ENCODE data around the gene USP40.
A peak's percentile ranks its signal among the peaks of the same experiment; 100 is the strongest.

Gene USP40

DNA sequence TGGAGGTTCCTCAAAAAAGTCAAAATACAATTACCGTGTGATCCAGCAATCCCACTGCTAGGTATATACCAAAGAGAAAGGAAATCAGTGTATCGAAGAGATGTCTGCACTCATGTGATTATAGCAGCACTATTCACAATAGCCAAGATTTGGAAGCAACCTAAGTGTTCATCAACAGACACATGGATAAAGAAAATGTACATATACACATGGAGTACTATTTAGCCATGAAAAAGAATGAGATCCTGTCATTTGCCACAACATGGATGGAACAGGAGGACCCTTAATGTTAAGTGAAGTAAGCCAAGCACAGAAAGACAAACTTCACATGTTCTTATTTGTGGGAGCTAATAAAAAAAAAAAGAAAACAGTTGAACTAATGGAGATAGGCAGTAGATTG is 133.6 kb downstream of the USP40 start:
- Mint-ChIP-seq H3K27ac (peak overlapping the region in 1 of 3 experiments; percentile 40), H3K36me3 (ENCODE audit: low read depth) (peaks cover 3% of the 10 kb centered on the region), H3K9me3 (no peaks in the 10 kb centered on the region), H3K27me3 (ENCODE audit: low read depth) (no peaks in the 10 kb centered on the region), H3K4me3 (no peak overlapping the region), H3K4me1 (peaks cover 55% of the 10 kb centered on the region)
- TF ChIP-seq, protein P1, sequence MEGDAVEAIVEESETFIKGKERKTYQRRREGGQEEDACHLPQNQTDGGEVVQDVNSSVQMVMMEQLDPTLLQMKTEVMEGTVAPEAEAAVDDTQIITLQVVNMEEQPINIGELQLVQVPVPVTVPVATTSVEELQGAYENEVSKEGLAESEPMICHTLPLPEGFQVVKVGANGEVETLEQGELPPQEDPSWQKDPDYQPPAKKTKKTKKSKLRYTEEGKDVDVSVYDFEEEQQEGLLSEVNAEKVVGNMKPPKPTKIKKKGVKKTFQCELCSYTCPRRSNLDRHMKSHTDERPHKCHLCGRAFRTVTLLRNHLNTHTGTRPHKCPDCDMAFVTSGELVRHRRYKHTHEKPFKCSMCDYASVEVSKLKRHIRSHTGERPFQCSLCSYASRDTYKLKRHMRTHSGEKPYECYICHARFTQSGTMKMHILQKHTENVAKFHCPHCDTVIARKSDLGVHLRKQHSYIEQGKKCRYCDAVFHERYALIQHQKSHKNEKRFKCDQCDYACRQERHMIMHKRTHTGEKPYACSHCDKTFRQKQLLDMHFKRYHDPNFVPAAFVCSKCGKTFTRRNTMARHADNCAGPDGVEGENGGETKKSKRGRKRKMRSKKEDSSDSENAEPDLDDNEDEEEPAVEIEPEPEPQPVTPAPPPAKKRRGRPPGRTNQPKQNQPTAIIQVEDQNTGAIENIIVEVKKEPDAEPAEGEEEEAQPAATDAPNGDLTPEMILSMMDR (IDR thresholded peaks at IDR 0.05; ENCODE audit: unreplicated experiment in 3 of 3), result no peak

DNA sequence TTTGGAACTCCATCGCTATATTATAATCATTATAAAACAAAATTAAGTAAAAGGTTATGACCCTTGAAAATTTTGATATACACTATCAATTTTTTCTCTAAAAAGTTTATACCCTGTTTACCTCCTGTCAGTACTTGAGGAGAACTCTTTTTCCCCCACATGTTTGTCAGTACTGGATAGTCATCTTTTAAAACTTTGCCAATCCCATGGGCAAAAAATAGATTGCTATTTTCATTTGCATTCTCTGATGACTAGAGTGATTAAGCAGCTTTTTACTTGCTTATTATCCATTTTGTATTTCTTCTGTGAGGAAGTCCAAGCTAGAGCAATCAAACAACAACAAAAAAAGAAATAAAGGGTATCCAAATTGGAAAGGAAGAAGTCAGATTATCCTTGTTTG is 135.9 kb downstream of the USP40 start:
- H3K9me3 Mint-ChIP-seq, result peaks cover 3% of the 10 kb centered on the region
- peaks cover 15% of the 10 kb centered on the region for H3K36me3 Mint-ChIP-seq (ENCODE audit: low read depth)
- no peak overlapping the region for H3K27ac Mint-ChIP-seq
- H3K4me3 Mint-ChIP-seq, result no peak overlapping the region
- H3K4me1 Mint-ChIP-seq, result peaks cover 70% of the 10 kb centered on the region
- H3K27me3 Mint-ChIP-seq (ENCODE audit: low read depth), result no peaks in the 10 kb centered on the region
- TF ChIP-seq, protein P1 (IDR thresholded peaks at IDR 0.05; ENCODE audit: unreplicated experiment in 3 of 3), result no peak

DNA sequence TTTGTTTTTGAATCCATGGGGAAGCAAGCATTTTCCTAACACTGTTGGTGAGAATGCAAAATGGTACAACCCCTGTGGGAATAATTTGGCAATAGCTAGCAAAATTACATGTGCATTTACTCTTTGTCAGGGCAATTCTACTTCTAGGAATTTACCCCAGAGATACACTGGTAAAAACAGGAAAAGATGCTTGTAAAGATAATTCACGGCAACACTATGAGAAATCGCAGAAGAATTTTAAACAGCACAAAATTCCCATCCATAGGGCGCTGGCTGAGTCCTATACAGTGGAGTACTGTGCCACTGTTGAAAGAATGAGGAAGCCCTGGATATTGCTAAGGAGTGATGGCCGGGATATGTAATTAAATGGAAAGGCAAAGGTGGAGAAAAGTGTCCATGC is 136.5 kb downstream of the USP40 start:
- Mint-ChIP-seq H3K9me3 (peaks cover 3% of the 10 kb centered on the region), H3K27me3 (ENCODE audit: low read depth) (no peaks in the 10 kb centered on the region), H3K36me3 (ENCODE audit: low read depth) (peaks cover 17% of the 10 kb centered on the region), H3K27ac (no peak overlapping the region), H3K4me3 (no peak overlapping the region), H3K4me1 (peaks cover 72% of the 10 kb centered on the region)
- TF ChIP-seq, protein P1 (IDR thresholded peaks at IDR 0.05; ENCODE audit: unreplicated experiment in 3 of 3), result no peak

DNA sequence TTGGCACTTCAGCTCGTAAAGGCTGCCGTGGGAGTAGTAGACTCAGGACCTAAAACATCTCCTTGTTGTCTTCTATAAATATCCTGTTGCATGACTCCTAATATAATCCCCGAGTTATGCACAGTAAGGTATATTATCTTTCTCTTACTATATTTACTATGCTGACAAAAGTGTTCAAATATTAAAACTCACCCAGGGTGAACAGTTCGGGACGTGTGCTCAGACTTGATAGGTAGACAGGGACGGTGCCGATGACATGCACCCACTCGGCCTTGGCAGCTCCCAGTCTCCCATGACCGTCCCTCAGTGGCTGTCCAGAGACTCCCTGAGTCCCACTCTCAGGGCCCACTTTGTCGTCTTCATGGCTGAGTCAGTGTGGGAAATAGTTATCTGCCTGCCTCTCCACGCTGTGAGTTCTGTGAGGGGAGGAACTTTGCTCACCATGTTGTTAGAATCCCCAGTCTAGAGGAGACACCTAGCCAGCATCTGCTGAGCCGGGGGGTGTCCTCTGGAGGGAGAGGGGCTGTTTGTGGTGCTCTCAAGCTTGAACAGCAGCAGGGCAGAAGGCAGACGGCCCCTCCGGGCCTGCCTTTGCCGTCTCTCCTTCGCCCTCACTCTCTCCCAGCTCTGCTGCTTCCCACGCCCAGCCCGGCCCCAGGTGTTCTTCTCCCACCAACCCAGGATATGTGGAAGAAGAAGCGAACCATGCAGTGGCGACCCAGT is 137.2 kb downstream of the USP40 start:
- Mint-ChIP-seq H3K27me3 (ENCODE audit: low read depth) (no peaks in the 10 kb centered on the region), H3K4me1 (peaks cover 66% of the 10 kb centered on the region), H3K9me3 (peaks cover 3% of the 10 kb centered on the region), H3K27ac (peak overlapping the region; percentile 33 to 63 (median 46)), H3K4me3 (peak overlapping the region in 1 of 3 experiments; percentile 50), H3K36me3 (ENCODE audit: low read depth) (peaks cover 17% of the 10 kb centered on the region)
- TF ChIP-seq, protein P1 (IDR thresholded peaks at IDR 0.05; ENCODE audit: unreplicated experiment in 3 of 3), result no peak

DNA sequence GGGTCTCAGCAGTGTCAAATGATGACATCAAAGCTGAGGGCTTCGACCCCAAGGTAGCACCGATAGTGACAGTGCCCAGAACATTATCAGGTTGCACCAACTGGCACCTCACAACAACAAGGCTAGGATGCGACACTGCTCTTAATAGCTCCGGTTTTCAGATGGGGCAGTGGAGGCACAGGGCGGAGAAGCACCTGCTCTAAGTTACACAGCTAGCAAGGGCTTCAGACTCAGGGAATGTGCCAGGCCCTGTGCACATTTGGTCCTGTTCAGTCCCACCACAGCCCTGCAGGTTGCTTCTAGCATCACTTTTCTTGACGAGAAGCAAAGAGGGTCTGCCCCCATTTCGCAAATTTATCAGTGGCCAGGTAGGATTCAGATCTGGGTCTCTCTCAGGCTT is 138.1 kb downstream of the USP40 start:
- H3K4me1 Mint-ChIP-seq, result peaks cover 62% of the 10 kb centered on the region
- peaks cover 17% of the 10 kb centered on the region for H3K36me3 Mint-ChIP-seq (ENCODE audit: low read depth)
- TF ChIP-seq, protein P1 (IDR thresholded peaks at IDR 0.05; ENCODE audit: unreplicated experiment in 3 of 3), result no peak
- no peak overlapping the region for H3K4me3 Mint-ChIP-seq
- peaks cover 3% of the 10 kb centered on the region for H3K9me3 Mint-ChIP-seq
- H3K27ac Mint-ChIP-seq, result no peak overlapping the region
- H3K27me3 Mint-ChIP-seq (ENCODE audit: low read depth), result no peaks in the 10 kb centered on the region

DNA sequence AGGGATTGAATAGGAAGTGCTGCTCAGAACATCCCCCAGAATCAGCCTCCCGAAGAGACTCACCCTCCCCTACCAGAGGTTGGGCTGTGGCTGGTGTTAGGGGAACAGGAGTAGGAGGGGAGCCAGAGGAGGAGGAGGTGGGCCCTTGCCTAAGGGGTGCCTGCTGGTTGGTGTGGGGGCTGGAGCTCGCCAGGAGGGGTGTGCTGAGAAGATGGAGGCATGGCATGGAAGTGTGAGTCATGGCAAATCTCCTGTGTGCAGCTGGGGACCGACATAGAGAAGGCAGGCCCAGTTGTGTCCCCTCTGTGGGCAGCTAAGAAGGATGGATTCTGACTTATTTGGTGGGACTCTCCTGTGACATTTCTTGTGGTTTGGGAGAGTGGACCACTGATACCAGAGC is 138.6 kb downstream of the USP40 start:
- Mint-ChIP-seq H3K4me1 (peaks cover 62% of the 10 kb centered on the region), H3K36me3 (ENCODE audit: low read depth) (peaks cover 20% of the 10 kb centered on the region), H3K27ac (no peak overlapping the region), H3K9me3 (peaks cover 3% of the 10 kb centered on the region), H3K27me3 (ENCODE audit: low read depth) (no peaks in the 10 kb centered on the region), H3K4me3 (no peak overlapping the region)
- TF ChIP-seq, protein P1 (IDR thresholded peaks at IDR 0.05; ENCODE audit: unreplicated experiment in 3 of 3), result no peak
